HepG2 (cell line): ENCODE data around the gene FAM193A.

Source experiments
- ARNT2 ChIP-seq: sonication (generic); formaldehyde crosslinking; IDR thresholded peaks from 2 replicates; pipeline ENCODE4 v1.8.0; 2022; ENCODE audit warnings: mild to moderate bottlenecking, low read depth, missing genetic modification reagents, moderate library complexity
- CC2D1A ChIP-seq: sonication (generic); formaldehyde crosslinking; IDR thresholded peaks from 2 replicates; pipeline ENCODE4 v1.8.1; 2023; ENCODE audit warnings: mild to moderate bottlenecking, missing genetic modification reagents
- GABPA ChIP-seq, 2 experiments: IDR thresholded peaks; 2 replicates each; pipeline ENCODE4 v1.6.1; 2011 to 2016; ENCODE audit warnings: low read depth in 2 of 2, low read length in 1 of 2, missing biosample characterization in 1 of 2, missing genetic modification characterization in 1 of 2
- HOXA3 ChIP-seq: sonication (generic); formaldehyde crosslinking; IDR thresholded peaks from 2 replicates; pipeline ENCODE4 v1.5.0; 2020; ENCODE audit warnings: missing genetic modification reagents
- NFRKB ChIP-seq: fragments of 450-650 bp; IDR thresholded peaks from 2 replicates; pipeline ENCODE4 v1.6.1; 2017
- POLR2AphosphoS5 ChIP-seq: IDR thresholded peaks from 2 replicates; pipeline ENCODE4 v1.6.1; 2012; ENCODE audit warnings: low read depth, low read length
- ZNF792 ChIP-seq: IDR thresholded peaks from 2 replicates; pipeline ENCODE4 v1.6.1; 2016
- TF ChIP-seq, protein P1 (sequence below): conservative IDR thresholded peaks from 2 replicates; pipeline ENCODE4 v1.6.1; 2018; ENCODE audit warnings: missing genetic modification reagents
- TF ChIP-seq, protein P2 (sequence below): sonication (generic); formaldehyde crosslinking; IDR thresholded peaks from 2 replicates; pipeline ENCODE4 v1.4.0; 2020; ENCODE audit warnings: missing genetic modification reagents
- TF ChIP-seq, protein P3 (sequence below): sonication (generic); formaldehyde crosslinking; IDR thresholded peaks from 2 replicates; pipeline ENCODE4 v1.8.1; 2023; ENCODE audit warnings: mild to moderate bottlenecking, missing genetic modification reagents
- TF ChIP-seq, protein P4 (sequence below): sonication (generic); formaldehyde crosslinking; IDR thresholded peaks from 2 replicates; pipeline ENCODE4 v1.8.1; 2023; ENCODE audit warnings: mild to moderate bottlenecking, inconsistent platforms, moderate library complexity, missing genetic modification reagents, borderline replicate concordance
- TF ChIP-seq, protein P5 (sequence below): sonication (generic); formaldehyde crosslinking; IDR thresholded peaks from 2 replicates; pipeline ENCODE4 v1.5.0; 2020; ENCODE audit warnings: mild to moderate bottlenecking, missing genetic modification reagents, moderate library complexity

DNA sequence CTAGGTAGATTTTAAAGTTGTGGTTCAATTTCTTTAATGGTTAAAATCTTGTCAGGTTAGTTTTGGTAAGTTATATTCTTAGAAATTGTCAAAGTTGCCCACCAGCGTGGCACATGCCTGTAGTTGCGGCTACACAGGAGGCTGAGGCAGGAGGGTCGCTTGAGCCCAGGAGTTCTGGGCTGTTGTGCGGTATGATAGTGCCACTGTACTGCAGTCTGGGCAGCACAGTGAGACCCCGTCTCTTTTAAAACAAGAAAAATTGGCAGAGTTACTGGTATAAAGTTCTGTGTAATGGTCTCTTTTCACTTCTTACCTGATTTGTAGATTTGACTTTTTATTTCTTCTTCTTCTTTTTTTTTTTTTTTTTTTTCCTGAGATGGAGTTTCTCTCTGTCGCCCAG is 64.4 kb downstream of the FAM193A start:
- TF ChIP-seq, protein P1, sequence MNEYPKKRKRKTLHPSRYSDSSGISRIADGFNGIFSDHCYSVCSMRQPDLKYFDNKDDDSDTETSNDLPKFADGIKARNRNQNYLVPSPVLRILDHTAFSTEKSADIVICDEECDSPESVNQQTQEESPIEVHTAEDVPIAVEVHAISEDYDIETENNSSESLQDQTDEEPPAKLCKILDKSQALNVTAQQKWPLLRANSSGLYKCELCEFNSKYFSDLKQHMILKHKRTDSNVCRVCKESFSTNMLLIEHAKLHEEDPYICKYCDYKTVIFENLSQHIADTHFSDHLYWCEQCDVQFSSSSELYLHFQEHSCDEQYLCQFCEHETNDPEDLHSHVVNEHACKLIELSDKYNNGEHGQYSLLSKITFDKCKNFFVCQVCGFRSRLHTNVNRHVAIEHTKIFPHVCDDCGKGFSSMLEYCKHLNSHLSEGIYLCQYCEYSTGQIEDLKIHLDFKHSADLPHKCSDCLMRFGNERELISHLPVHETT (CRISPR knock-in tag), result no peak
- TF ChIP-seq, protein P2, sequence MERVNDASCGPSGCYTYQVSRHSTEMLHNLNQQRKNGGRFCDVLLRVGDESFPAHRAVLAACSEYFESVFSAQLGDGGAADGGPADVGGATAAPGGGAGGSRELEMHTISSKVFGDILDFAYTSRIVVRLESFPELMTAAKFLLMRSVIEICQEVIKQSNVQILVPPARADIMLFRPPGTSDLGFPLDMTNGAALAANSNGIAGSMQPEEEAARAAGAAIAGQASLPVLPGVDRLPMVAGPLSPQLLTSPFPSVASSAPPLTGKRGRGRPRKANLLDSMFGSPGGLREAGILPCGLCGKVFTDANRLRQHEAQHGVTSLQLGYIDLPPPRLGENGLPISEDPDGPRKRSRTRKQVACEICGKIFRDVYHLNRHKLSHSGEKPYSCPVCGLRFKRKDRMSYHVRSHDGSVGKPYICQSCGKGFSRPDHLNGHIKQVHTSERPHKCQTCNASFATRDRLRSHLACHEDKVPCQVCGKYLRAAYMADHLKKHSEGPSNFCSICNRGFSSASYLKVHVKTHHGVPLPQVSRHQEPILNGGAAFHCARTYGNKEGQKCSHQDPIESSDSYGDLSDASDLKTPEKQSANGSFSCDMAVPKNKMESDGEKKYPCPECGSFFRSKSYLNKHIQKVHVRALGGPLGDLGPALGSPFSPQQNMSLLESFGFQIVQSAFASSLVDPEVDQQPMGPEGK (CRISPR knock-in tag), result no peak
- TF ChIP-seq CC2D1A (CRISPR knock-in tag), result no peak
- TF ChIP-seq ZNF792 (CRISPR knock-in tag), result no peak
- no peak for TF ChIP-seq NFRKB
- no peak for TF ChIP-seq GABPA (IDR thresholded peaks at IDR 0.05; ENCODE audit: low read depth, low read length)
- TF ChIP-seq GABPA (CRISPR knock-in tag; IDR thresholded peaks at IDR 0.05; ENCODE audit: low read depth), result no peak
- TF ChIP-seq, protein P3, sequence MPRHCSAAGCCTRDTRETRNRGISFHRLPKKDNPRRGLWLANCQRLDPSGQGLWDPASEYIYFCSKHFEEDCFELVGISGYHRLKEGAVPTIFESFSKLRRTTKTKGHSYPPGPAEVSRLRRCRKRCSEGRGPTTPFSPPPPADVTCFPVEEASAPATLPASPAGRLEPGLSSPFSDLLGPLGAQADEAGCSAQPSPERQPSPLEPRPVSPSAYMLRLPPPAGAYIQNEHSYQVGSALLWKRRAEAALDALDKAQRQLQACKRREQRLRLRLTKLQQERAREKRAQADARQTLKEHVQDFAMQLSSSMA, result no peak
- TF ChIP-seq, protein P4, sequence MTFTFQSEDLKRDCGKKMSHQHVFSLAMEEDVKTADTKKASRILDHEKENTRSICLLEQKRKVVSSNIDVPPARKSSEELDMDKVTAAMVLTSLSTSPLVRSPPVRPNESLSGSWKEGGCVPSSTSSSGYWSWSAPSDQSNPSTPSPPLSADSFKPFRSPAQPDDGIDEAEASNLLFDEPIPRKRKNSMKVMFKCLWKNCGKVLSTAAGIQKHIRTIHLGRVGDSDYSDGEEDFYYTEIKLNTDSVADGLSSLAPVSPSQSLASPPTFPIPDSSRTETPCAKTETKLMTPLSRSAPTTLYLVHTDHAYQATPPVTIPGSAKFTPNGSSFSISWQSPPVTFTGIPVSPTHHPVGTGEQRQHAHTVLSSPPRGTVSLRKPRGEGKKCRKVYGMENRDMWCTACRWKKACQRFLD, result no peak
- no peak for TF ChIP-seq HOXA3
- TF ChIP-seq ARNT2, result no peak
- no peak for TF ChIP-seq POLR2AphosphoS5
- TF ChIP-seq, protein P5, sequence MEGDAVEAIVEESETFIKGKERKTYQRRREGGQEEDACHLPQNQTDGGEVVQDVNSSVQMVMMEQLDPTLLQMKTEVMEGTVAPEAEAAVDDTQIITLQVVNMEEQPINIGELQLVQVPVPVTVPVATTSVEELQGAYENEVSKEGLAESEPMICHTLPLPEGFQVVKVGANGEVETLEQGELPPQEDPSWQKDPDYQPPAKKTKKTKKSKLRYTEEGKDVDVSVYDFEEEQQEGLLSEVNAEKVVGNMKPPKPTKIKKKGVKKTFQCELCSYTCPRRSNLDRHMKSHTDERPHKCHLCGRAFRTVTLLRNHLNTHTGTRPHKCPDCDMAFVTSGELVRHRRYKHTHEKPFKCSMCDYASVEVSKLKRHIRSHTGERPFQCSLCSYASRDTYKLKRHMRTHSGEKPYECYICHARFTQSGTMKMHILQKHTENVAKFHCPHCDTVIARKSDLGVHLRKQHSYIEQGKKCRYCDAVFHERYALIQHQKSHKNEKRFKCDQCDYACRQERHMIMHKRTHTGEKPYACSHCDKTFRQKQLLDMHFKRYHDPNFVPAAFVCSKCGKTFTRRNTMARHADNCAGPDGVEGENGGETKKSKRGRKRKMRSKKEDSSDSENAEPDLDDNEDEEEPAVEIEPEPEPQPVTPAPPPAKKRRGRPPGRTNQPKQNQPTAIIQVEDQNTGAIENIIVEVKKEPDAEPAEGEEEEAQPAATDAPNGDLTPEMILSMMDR (CRISPR knock-in tag), result no peak
